ENCODE data around the gene NKX6-2.

Gene NKX6-2

DNA sequence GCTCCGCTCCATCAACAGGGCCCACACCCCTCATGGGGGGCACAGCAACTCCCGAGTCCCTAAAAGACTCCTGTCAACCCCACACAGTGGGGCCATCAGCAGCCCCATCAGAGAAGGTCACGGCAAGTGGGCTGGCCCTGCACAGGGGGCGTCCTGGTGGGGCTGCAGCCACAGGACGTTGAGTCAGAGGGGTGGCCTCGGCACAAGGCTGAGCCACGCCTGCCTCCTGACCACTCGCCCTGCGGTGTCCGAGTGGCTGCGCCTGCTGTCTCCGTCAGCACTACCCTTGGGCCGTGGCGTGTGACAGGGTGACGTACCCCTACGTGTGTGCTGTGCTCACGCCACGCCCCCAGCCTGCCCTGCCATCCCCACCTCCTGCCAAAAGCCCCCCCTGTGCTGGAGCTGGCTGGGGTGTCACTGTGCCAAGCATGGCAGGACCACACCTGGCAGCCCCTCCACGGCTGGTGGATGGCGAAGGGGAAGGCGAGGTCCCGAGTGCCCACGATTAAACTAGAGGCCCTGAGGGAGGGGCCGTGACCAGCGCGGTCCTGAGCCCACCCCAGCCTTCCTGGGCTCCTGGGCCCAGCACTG is 26.0 kb upstream of the NKX6-2 start:
- Histone ChIP-seq H3K4me1 (ENCODE audit: control insufficient read depth in 1 of 2, insufficient read depth in 2 of 2, low read length in 2 of 2) (no peaks in the 10 kb centered on the region), H3K36me3 (ENCODE audit: control insufficient read depth in 1 of 2, insufficient read depth in 2 of 2, low read length in 2 of 2) (no peaks in the 10 kb centered on the region), H3K27ac (ENCODE audit: low read length) (no peak overlapping the region), H3K9me3 (ENCODE audit: control insufficient read depth in 1 of 2, low read length in 2 of 2) (no peaks in the 10 kb centered on the region), H3K27me3 (ENCODE audit: low read depth, low read length) (no peaks in the 10 kb centered on the region), H3K4me3 (ENCODE audit: low read depth in 1 of 2, low read length in 2 of 2) (no peak overlapping the region)

DNA sequence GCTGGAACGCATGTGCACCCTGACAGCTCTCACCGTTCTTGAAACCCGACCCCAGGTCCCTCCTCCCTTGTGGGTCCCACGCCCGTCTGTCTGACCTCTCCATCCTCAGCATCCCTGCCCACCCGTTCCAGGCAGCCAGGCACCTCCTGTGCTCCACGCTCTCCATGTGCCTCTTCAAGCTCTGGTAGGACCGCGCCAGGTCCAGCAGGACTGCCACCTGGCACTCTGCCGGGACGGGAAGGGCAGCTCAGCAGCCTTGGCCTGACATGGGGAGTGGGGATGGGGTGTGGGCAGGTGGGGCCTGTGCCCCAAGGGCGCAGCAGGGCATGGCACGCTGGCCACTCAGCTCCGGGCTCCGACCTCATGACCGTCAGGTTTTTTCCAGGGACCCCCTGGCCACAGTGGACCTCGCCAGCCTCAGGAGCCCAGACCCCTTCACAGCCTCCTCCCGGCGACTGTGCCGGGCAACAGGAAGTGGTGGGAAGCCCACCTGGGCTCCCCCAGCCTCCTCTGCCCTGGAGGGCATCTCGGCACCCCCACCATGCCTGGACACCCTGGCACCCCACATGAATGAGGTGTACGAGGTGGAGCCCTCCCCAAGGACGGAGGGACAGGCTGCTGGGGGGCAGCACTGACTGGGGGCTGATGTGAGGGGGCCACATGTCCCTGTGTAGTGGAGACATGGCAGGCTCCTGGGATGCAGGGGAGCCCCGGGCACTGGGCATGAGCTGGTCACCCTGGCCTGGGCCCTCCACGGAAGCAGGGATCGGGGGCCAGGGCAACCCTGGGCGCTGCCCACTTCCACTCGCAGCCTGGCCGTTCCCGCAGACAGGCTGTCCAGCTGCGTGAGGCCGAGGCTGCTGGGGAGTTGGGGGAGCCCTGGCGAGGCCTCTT is 25.1 kb upstream of the NKX6-2 start:
- H3K27me3 ChIP-seq (ENCODE audit: low read depth, low read length), result no peaks in the 10 kb centered on the region
- no peaks in the 10 kb centered on the region for H3K36me3 ChIP-seq (ENCODE audit: control insufficient read depth in 1 of 2, insufficient read depth in 2 of 2, low read length in 2 of 2)
- no peaks in the 10 kb centered on the region for H3K9me3 ChIP-seq (ENCODE audit: control insufficient read depth in 1 of 2, low read length in 2 of 2)
- no peaks in the 10 kb centered on the region for H3K4me1 ChIP-seq (ENCODE audit: control insufficient read depth in 1 of 2, insufficient read depth in 2 of 2, low read length in 2 of 2)
- H3K27ac ChIP-seq (ENCODE audit: low read length), result no peak overlapping the region
- no peak overlapping the region for H3K4me3 ChIP-seq (ENCODE audit: low read depth in 1 of 2, low read length in 2 of 2)

DNA sequence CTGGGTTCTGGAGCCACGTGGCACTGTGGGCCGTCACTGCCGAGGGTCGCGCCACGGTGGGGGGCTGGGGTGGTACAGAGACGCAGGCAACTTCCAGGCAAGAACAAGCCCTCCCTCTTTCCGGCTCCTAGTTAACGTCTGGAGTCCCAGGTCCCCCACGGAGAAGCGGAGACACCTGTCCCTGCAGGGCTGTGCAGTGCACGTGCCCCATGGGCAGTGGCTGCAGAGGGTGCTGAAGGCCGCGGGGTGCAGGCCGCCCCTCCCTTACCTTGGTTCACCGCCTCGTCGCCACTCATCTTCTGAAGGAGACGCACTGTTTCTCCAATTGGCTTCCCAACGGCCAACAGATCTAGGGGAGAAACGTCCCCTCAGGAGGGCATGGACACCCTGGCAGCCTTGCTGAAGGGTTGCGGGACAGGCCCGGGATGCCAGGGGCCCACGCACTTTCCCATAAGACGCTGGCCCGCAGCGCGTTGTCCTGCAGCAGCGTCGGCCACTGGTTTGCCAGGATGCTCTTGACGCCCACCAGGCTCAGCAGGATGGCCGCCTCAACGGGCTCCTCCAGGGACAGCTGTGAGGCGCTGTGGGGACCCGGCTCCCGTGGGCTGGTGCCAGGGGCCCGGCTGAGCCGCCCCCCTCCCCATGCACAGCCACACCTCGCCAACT is 24.3 kb upstream of the NKX6-2 start:
- Histone ChIP-seq H3K27me3 (ENCODE audit: low read depth, low read length) (no peaks in the 10 kb centered on the region), H3K36me3 (ENCODE audit: control insufficient read depth in 1 of 2, insufficient read depth in 2 of 2, low read length in 2 of 2) (no peaks in the 10 kb centered on the region), H3K4me1 (ENCODE audit: control insufficient read depth in 1 of 2, insufficient read depth in 2 of 2, low read length in 2 of 2) (no peaks in the 10 kb centered on the region), H3K4me3 (ENCODE audit: low read depth in 1 of 2, low read length in 2 of 2) (no peak overlapping the region), H3K9me3 (ENCODE audit: control insufficient read depth in 1 of 2, low read length in 2 of 2) (no peaks in the 10 kb centered on the region), H3K27ac (ENCODE audit: low read length) (no peak overlapping the region)

DNA sequence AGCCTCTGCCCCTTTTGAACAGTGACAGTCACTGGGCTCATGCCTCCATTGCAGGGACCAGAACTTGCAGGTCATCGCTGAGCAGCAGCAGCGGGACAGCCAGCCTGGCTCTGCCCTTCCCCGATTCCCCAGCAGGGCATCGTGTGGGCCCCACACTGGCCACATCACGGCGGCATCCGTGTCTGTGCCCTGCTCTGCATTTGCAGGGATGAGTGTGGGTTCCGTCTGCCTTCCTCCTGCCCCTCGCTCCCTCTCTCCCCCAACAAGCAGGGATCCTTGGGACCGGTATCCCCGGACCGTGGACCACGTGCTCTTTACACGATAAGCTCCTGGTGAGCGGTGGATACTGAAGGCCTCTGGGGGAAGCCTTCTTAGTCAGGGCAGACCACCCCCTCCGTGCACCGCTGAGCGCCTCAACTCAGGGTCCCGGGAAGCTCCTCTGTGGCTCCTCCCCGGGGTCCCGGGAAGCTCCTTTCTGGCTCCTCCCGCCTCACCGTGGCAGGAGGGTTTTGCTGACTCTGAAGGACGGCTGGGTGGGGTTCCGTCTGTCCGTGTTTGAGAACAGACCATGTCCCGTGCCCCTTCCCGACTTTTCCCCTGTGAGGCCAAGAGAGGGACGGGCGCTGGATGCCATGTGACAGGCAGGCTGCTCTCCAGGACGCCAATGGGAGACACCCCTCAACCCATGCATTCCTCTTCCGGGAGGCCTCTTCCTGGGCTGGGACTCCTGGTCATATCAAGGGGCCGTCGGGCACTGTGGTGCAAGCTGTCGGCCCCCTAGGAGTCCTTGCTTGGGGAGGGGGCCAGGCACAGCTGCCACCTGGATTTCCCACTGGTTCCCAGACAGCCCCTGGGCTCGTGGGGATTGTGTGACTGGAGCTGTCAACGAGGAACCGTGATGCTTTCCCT is 23.5 kb upstream of the NKX6-2 start:
- Histone ChIP-seq H3K36me3 (ENCODE audit: control insufficient read depth in 1 of 2, insufficient read depth in 2 of 2, low read length in 2 of 2) (no peaks in the 10 kb centered on the region), H3K4me3 (ENCODE audit: low read depth in 1 of 2, low read length in 2 of 2) (no peak overlapping the region), H3K9me3 (ENCODE audit: control insufficient read depth in 1 of 2, low read length in 2 of 2) (no peaks in the 10 kb centered on the region), H3K27me3 (ENCODE audit: low read depth, low read length) (no peaks in the 10 kb centered on the region), H3K27ac (ENCODE audit: low read length) (no peak overlapping the region), H3K4me1 (ENCODE audit: control insufficient read depth in 1 of 2, insufficient read depth in 2 of 2, low read length in 2 of 2) (no peaks in the 10 kb centered on the region)

DNA sequence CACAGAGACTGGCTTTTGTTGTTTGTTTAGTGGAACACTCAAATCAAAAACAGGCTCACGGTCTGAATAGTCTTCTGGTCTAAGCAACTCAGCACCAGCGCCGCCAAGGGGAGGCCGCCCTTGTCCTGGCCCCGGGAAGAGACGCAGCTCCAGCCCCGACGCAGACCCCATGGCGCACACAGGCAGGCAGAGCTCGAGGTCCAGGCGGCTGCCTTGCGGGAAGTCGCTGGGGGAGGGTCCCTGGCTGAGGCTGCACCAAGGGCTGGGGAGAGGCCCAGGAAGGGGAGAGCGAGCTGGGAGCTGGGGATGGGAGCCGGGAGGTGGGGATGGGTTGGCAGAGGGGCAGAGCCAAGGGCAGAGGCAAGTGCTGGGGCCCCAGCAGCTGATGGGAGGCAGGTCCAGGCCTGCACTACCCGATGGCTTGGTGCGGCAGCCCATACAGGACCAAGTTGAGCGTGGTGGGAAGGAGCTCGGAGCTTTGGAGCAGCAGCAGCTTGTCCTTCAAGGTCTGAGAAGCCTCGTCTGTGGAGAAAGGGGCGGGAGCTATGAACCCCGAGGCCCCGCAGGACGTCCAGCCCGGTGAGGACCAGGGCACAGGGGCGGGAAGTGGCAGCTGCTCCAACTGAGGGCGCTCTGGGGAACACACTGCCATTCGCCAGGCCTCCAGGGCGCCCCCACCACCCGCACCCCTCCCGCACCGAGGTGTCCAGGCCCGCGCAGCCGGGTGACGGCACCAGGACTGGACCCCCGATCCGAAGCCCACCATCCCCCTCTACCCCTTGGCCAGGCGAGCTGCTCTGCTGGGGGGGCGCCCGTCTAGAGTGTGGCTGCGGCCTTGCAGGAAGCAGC is 22.7 kb upstream of the NKX6-2 start:
- Histone ChIP-seq H3K4me3 (ENCODE audit: low read depth in 1 of 2, low read length in 2 of 2) (no peak overlapping the region), H3K9me3 (ENCODE audit: control insufficient read depth in 1 of 2, low read length in 2 of 2) (no peaks in the 10 kb centered on the region), H3K4me1 (ENCODE audit: control insufficient read depth in 1 of 2, insufficient read depth in 2 of 2, low read length in 2 of 2) (no peaks in the 10 kb centered on the region), H3K27me3 (ENCODE audit: low read depth, low read length) (no peaks in the 10 kb centered on the region), H3K36me3 (ENCODE audit: control insufficient read depth in 1 of 2, insufficient read depth in 2 of 2, low read length in 2 of 2) (no peaks in the 10 kb centered on the region), H3K27ac (ENCODE audit: low read length) (no peak overlapping the region)

DNA sequence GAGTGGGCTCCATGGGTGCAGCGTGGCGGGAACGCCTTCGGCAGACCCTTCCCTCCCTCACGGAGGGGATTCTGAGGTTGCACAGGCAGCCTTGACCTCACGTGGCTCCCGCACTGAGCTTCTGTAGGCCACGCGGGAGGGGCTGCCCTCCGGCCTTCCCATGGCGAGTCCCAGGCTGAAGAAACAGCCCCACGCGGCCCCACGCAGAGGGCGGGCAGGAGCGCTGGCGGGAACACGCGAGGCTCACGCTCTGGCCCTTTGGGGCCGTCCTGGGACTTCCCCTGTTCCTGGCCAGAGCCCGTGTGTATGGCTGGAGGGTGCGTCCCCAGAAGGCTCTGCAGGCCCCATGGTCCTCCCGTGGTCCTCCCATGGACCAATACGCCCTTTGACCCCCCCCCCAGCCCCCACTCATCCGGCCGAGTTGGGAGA is 21.7 kb upstream of the NKX6-2 start:
- H3K27me3 ChIP-seq (ENCODE audit: low read depth, low read length), result no peaks in the 10 kb centered on the region
- no peak overlapping the region for H3K27ac ChIP-seq (ENCODE audit: low read length)

DNA sequence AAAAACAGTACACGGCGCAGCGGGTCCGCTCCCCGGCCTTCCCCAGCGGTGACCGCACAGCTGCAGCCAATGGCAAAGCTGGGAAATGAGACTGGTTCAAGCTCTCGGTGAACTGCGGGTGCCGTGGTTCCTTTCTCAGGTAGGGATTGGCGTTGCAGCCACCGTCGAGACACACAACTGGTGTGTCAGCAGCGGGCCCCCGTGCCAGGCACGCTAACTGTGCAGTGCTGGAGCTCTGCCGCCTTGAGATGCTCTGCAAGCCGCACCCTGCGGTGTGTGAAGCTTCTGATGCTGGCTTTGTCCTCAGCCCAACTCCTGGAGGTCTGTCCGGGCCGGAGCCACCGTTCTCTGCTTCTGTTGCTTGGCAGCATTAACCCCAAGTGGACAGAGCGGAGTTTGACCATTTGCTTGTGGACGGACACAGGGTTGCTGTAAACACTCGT is 20.6 kb upstream of the NKX6-2 start:
- Histone ChIP-seq H3K4me3 (ENCODE audit: low read depth in 1 of 2, low read length in 2 of 2) (no peak overlapping the region), H3K36me3 (ENCODE audit: control insufficient read depth in 1 of 2, insufficient read depth in 2 of 2, low read length in 2 of 2) (no peaks in the 10 kb centered on the region), H3K4me1 (ENCODE audit: control insufficient read depth in 1 of 2, insufficient read depth in 2 of 2, low read length in 2 of 2) (no peaks in the 10 kb centered on the region), H3K9me3 (ENCODE audit: control insufficient read depth in 1 of 2, low read length in 2 of 2) (peaks cover 0 to 6% of the 10 kb centered on the region in 2 donors), H3K27me3 (ENCODE audit: low read depth, low read length) (no peaks in the 10 kb centered on the region), H3K27ac (ENCODE audit: low read length) (no peak overlapping the region)

More for the DNA sequence above, 21.7 kb upstream of the NKX6-2 start:
- H3K9me3 ChIP-seq (ENCODE audit: control insufficient read depth in 1 of 2, low read length in 2 of 2), result no peaks in the 10 kb centered on the region
- no peaks in the 10 kb centered on the region for H3K36me3 ChIP-seq (ENCODE audit: control insufficient read depth in 1 of 2, insufficient read depth in 2 of 2, low read length in 2 of 2)
- H3K4me1 ChIP-seq (ENCODE audit: control insufficient read depth in 1 of 2, insufficient read depth in 2 of 2, low read length in 2 of 2), result no peaks in the 10 kb centered on the region
- H3K4me3 ChIP-seq (ENCODE audit: low read depth in 1 of 2, low read length in 2 of 2), result no peak overlapping the region

DNA sequence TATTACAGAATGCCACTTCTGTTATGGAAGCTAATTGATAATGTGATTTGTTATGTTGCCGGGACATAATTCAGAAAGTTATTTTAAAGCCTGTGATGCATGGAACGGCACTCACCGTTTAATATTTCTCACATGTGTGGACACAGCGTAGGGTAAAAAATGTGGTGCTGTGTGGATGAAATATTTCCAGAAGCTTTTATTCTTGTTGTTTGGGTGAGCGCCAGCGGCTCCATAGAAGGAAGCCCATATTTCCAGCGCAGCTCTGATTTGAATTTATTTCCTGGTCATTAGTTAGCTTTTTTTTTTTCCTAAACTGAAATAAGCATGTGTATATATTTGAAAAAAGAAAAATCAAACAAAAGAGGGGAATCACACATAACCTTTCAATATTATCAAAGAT is 20.2 kb upstream of the NKX6-2 start:
- Histone ChIP-seq H3K4me3 (ENCODE audit: low read depth in 1 of 2, low read length in 2 of 2) (no peak overlapping the region), H3K9me3 (ENCODE audit: control insufficient read depth in 1 of 2, low read length in 2 of 2) (peaks cover 0 to 6% of the 10 kb centered on the region in 2 donors), H3K27ac (ENCODE audit: low read length) (no peak overlapping the region), H3K36me3 (ENCODE audit: control insufficient read depth in 1 of 2, insufficient read depth in 2 of 2, low read length in 2 of 2) (no peaks in the 10 kb centered on the region), H3K27me3 (ENCODE audit: low read depth, low read length) (no peaks in the 10 kb centered on the region), H3K4me1 (ENCODE audit: control insufficient read depth in 1 of 2, insufficient read depth in 2 of 2, low read length in 2 of 2) (no peaks in the 10 kb centered on the region)

DNA sequence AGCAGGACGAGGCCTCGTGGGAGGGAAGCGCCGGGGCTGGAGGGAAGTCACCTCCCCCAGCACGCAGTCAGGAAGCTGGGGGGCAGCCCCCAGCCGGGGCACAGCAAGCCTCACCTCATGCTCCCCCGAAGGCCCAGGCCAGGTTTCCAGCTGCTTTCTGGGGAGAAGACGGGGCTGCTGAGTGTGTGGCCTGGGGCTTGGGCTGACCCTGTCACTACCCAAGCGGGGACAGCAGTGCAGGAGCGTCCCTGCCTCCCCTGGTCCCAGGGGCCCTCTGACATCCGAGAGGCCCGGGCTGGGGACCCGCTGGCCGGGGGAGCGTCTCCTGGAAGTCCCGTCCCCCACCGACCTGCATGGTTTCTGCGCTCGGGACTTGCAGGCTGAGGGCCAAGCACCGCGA is 19.7 kb upstream of the NKX6-2 start:
- Histone ChIP-seq H3K27ac (ENCODE audit: low read length) (no peak overlapping the region), H3K27me3 (ENCODE audit: low read depth, low read length) (no peaks in the 10 kb centered on the region), H3K9me3 (ENCODE audit: control insufficient read depth in 1 of 2, low read length in 2 of 2) (peaks cover 0 to 6% of the 10 kb centered on the region in 2 donors), H3K4me3 (ENCODE audit: low read depth in 1 of 2, low read length in 2 of 2) (no peak overlapping the region), H3K4me1 (ENCODE audit: control insufficient read depth in 1 of 2, insufficient read depth in 2 of 2, low read length in 2 of 2) (no peaks in the 10 kb centered on the region), H3K36me3 (ENCODE audit: control insufficient read depth in 1 of 2, insufficient read depth in 2 of 2, low read length in 2 of 2) (no peaks in the 10 kb centered on the region)

DNA sequence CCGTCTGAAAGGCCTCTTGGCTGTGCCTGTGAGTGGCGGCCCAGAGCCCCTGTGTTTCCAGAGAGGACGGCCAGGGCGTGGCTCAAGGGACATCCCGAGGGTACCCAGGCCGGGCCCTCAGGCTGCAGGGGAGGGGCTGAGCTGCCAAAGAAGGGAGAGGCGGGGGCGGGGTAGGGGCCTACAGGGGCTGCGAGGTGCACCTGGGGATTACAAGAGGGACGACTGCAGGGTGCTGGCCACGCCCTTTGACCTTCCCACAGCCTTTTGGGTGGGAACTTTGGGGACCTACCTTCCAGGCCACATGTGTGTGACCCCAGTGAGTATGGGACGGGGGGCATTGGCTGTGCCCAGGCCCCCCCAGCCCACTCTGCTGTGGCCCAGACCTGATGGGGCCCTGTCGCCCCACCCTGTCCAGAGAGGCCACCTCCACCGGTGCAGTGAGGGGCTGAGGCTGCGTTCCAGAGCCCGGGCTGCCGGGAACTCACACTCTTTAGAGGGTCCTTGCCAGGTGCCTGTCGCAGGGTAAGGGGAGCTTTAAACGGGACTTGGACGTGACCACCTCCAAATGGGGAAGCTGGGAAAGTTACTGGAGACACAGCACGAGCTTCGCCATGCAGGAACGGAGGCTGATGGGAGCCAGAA is 19.0 kb upstream of the NKX6-2 start:
- Histone ChIP-seq H3K4me1 (ENCODE audit: control insufficient read depth in 1 of 2, insufficient read depth in 2 of 2, low read length in 2 of 2) (no peaks in the 10 kb centered on the region), H3K27ac (ENCODE audit: low read length) (no peak overlapping the region), H3K36me3 (ENCODE audit: control insufficient read depth in 1 of 2, insufficient read depth in 2 of 2, low read length in 2 of 2) (no peaks in the 10 kb centered on the region), H3K9me3 (ENCODE audit: control insufficient read depth in 1 of 2, low read length in 2 of 2) (peaks cover 0 to 6% of the 10 kb centered on the region in 2 donors), H3K4me3 (ENCODE audit: low read depth in 1 of 2, low read length in 2 of 2) (no peak overlapping the region), H3K27me3 (ENCODE audit: low read depth, low read length) (no peaks in the 10 kb centered on the region)

Data from muscle layer of duodenum (tissue), 2 donors.